NCI-H2196 (cell line): ENCODE results near the gene BBS9.

Experiments
- DNase-seq: peaks from one replicate; lab custom pipeline; 2025; ENCODE audit not compliant: unreplicated experiment; lab: John Stamatoyannopoulos, UW

BBS9 gene

DNA sequence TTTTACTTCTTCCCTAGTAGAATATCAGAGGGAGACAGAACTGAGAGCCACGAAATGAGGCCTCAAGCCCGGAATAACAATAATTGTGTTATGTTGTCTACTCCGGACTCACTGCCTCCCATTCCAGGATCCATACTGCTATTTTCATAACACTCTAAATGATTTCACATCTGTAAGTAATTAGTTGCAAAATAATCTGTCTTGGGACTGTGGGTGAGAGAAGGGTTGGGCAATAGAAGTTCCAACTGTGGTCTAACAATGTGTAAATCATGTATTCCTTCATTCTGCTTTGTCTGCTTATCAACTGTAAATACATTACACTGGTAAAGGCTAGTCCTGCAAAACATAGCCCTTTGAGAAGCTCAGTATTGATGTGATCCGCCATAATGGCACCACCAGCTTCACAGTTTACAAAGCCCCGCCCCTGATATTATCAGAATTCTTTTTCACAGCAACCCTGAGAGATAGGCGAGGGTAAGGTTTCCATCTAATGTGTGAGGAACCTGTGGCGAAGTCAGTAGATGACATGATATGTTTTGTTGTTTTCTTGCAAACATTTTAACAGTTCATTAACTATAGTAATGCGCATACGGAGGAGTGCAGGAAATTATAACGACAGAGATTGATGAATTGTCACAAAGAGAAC is 510.3 kb downstream of the BBS9 start:
- no peak for DNase-seq

DNA sequence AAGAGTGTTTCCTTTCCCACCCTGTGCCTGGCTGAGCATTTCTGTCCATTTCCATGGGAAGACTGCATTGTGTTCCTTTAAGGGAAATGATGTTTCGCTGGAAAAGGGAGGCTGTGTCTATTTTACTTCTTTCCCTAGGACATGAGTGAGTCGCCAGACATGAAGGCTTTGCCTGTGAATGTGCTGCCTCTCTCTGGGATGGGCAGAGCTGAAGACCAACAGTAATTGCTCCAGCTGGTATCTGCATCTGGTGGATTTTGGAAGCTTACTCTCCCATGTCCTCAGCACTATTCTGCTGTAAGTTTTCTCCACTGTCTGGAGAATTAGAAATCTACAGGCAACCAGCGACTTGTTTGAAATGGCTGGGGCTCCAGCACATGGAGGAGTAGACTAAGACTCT is 511.4 kb downstream of the BBS9 start:
- no peak for DNase-seq

DNA sequence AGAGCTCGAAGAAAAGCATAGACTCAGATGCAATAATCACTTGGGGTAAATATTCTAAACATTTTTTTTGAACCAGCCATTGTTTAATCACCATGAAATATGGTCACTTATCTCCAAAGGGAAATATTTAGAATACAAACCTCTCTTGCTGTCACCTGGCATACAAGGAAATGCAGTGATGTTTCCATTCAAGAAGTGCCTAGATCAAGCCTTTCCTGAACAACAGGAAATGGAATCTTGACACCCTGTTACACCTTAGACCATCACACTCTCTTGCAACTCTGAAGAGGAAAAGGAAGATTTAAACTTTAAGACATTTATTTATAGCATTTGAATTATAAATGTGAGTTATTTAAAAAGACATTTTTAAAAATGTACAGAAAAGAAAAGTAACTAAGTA is 512.9 kb downstream of the BBS9 start:
- no peak for DNase-seq

DNA sequence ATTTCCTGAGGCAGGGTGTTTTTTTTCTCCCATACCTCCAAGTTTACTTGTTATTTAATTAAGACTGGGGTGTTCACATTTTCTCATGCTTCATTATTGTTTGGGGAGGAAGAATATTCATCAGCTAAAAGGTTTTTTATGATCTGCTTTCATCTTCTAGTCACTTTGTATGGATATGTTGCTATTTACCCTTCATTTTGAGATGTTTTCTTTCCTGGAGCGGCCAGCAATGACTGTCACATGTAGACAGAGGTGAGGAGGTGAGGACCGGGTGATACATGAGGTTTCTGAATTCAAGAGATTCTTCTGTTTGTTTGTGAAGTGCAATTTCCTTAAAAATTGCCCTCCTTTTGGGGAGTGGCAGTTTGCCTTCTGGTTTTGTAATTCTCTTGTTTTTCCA is 514.2 kb downstream of the BBS9 start:
- no peak for DNase-seq

DNA sequence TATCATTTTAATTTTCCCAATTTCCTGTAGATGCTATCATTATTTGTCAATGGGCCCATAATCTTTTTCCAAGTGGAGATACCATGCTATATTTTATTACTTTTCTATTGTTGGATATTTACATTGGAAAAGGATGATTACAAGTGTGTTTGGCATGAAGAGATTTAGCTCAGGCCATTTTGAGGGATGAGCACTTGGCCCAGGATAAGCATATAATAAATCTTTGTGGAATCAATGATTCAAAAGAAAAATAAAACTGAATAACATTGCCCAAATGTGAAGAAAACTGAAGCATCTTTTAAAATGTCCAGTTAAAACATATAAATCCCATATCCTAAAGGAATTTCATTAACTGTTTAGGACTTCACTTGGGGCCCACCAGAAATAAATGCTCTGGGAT is 515.1 kb downstream of the BBS9 start:
- DNase-seq = no peak

DNA sequence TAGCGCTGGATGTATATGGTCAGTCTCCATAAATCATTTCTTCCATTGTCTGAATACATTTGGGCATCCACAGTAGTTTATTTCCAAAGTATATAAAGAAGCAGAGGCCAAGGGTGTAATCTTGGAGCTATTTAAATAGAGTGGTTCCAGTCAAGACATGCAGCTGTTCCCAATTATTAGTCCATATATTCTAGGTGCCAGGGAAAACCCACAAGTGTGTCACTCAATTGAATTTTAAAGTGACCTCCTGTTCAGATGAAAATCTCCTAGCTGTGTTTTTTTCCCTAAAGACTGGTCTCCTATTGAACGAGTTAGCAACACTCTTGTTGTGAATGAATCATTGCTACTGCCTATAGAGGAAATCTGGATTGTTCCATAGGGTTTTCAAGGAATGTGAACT is 515.7 kb downstream of the BBS9 start:
- no peak for DNase-seq

DNA sequence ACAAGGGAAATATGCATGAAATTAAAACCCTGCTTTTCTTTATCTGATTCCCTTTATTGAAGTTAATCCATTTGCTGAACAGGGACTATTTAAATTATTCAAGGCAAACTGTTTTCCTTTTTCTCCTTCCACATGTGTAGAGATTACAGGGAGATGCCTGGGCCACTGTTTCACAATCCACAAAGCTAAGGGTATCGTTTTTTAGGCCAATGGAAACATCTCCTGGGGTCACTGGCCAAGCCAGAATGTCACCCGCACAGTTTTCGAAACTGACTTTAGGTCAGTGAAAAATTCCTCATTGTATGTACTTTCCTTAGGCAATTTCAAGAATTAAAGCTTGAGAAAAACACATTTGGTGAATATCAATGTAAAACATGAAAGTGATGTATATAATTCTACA is 516.8 kb downstream of the BBS9 start:
- no peak for DNase-seq

DNA sequence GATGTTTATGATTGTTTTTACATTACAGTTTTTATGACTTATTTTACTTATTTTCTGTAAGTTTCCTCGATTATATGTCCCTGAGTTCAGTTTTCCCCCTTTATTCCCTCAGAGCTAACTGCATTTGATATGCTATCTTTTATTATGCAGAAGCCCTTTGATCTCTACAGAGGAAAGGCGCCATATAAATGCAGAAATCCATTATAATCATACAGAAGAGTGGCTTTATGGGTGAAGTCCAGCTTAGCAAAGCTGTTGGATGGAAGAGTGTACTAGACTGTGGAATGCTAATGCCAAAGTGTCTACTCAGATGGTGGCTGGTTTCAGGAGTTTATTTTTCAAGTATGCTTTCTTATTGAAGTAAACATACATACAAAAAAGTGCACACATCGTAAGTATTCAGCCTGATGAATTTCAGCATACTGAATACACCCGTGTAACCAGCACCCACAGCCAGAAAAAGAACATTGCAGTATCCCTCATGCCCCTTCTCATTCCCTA is 517.6 kb downstream of the BBS9 start:
- no peak for DNase-seq

DNA sequence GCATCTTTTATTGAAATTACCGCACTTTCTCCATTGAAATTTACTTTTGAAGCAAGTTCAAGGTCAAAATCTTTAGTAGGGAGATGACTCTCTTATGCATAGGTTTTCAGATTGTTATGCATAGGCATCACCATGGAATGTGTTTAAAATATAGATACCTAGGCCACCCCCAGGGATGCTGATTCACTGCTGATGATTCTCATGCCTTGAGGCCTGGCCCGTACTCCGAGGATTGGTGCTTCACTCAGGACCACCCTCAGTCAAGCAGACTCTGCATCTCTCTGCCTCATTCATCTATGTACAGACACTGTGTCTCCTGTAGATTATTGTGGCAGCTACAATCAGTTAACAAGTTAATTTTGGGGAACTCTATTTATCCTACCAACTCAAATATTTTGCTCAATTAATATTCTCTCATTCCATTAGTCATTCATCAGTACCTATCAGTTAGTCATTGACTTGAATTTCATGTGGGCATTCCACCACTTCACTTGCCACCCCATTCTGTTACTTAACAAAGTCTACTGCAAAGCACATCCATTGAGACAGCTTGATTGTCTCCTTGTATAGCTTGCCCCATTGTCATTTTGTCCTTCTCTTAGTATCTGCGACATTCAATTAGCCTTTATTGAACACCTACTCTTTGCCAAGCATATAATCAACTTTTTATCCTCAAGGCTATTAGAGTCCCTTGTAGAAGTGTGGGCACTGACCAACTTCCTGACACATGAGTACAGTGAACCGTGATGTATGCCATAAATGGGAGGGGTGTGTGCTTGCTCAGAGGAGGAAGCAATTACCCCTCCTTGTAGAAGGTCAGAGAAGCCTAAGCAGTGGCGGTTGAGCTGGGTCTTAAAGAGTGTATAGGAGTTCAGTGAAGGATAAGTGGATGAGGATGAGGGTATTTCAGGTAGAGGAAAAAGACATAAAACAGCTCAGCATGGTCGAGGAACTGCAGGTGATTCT is 520.4 kb downstream of the BBS9 start:
- no peak for DNase-seq

DNA sequence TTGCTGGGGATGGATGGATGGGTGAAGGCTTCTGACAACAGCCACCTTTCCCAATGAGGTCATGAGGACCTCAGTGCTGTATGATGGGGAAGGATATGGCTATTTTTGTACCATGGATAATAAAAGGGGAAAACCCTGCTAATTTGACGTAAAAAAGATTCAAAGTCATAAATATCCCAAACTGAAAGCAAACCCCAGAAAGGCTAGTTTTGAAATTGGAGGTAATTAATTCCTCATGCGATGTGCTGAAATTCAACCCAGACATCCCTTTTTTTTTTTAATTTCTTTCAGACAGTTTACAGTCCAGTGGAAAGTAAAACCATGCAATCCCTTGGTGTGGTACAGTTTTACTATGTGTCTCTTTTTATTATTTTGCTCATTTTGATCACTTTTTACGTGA is 521.5 kb downstream of the BBS9 start:
- DNase-seq = no peak

DNA sequence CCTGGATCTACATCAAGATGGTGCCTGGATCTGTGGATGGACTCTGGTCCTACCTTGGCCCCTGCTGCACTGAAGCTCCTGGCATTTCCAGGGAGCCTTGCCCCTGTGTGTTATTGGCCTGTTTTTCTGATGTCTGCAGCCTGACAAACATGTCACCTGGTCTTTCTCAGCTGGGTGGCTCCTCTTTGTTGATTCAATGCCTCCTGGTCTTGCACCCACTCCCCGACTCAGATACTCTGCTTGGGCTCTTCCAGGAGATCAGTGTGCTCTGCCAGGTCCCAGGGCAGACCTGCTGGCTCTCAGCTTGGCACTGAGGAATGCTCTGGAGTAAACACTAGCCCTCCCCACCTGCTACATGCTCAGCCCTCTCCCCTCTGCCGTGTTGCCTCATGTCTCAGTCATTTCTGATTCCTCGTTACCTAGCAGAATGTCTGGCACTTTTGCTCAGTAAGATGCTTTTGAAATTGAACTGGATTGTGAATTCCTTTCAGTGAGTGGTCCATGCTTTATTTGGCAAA is 522.7 kb downstream of the BBS9 start:
- no peak for DNase-seq

DNA sequence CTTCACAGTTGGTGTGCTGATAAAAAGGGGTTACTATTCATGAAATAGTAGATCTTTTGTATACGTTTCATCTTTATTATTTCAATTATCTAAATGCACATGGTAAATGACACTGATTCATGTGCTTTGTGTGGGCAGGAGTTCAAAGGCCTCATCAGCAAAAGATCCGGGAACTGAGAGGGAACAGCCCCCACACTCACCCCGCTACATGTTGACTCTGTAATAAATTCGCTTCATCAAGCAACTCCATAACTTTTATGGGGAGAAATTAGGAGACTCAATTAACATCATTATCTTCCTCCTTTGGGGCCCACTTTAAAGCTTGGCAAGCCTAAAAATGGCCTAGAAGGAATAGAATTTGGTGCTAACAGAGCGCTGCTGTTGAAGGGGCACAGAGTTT is 525.3 kb downstream of the BBS9 start:
- no peak for DNase-seq
